Measurements from ENCODE around the gene ELAVL1. TPM values are rescaled to one million over a fixed set of nuclear protein-coding genes. Genes with fewer than 3 reads are reported as not detected.
"Not testable (repeated sequence)": the region's sequence is repeated elsewhere in the genome, so short reads cannot be mapped to it uniquely, and the experiment has no call there.

The ELAVL1 gene
- total RNA-seq, 4 donors from 2014 or later = 25.7 to 44.6 (median 34.5) TPM

DNA sequence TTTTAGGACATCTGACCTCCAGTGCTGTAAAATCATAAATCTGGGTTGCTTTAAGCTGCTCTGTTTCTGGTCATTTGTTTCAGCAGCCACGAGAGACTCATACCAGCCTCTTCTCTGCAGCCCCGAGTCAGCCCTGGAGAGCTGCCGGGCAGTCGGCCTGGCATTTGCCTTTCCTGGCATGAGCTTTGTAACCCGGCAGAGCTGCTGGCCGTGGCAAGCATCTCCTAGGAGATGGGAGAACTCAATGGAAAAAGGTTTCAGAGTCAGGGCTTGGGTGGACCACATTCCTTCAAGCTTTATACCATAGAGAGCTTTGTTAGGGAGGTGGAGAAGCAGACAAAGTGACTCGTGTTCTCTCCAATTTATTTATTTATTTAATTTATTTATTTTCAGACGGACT, 25.5 kb upstream of the ELAVL1 start:
- no peak overlapping the region for H3K27ac ChIP-seq
- no peak overlapping the region for H3K4me3 ChIP-seq
- WGBS, 2 donors = 76 to 78% methylated on average over 8 of the region's 8 CpGs
- no peaks in the 10 kb centered on the region for H3K36me3 ChIP-seq
- DNase-seq = no peak
- intact Hi-C loops (cut with DNase I) = no loop called here
- no peaks in the 10 kb centered on the region for H3K27me3 ChIP-seq
- TF ChIP-seq, protein P1, sequence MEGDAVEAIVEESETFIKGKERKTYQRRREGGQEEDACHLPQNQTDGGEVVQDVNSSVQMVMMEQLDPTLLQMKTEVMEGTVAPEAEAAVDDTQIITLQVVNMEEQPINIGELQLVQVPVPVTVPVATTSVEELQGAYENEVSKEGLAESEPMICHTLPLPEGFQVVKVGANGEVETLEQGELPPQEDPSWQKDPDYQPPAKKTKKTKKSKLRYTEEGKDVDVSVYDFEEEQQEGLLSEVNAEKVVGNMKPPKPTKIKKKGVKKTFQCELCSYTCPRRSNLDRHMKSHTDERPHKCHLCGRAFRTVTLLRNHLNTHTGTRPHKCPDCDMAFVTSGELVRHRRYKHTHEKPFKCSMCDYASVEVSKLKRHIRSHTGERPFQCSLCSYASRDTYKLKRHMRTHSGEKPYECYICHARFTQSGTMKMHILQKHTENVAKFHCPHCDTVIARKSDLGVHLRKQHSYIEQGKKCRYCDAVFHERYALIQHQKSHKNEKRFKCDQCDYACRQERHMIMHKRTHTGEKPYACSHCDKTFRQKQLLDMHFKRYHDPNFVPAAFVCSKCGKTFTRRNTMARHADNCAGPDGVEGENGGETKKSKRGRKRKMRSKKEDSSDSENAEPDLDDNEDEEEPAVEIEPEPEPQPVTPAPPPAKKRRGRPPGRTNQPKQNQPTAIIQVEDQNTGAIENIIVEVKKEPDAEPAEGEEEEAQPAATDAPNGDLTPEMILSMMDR (IDR thresholded peaks at IDR 0.05) = no peak
- no peak for TF ChIP-seq POLR2A (IDR thresholded peaks at IDR 0.05)
- no peaks in the 10 kb centered on the region for H3K4me1 ChIP-seq
- H3K9me3 ChIP-seq = no peaks in the 10 kb centered on the region

DNA sequence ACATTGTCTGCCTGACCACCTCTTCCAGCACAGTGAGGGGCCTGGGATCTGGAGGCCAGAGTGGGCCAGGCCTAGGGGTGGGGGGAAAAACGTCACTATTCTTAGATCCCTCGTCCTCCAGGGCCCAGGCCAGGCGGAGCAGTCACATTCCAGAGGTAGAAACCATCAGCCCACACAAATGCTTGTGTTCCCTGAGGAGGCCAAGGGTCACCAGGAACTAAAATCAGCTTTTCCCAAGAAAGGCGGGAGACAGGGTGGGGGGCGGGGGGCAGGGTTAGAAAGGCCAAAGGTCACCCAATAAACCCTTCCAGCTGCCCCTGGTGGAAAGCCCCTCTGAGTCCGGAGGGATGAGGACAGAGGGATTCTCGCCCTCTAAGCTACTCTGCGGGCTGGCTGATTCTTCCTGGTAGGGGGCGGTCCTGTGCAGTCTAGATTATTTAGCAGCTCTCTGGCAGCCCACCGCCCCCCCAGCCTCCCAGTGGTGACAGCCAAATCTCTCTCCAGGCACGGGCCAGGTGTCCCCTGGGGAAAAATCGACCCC, 23.6 kb upstream of the ELAVL1 start:
- Histone ChIP-seq H3K36me3 (no peaks in the 10 kb centered on the region), H3K27ac (no peak overlapping the region), H3K9me3 (no peaks in the 10 kb centered on the region), H3K4me1 (no peaks in the 10 kb centered on the region), H3K4me3 (no peak overlapping the region), H3K27me3 (no peaks in the 10 kb centered on the region)
- intact Hi-C loops (cut with DNase I) = no loop called here
- WGBS, 2 donors = 42 to 53% methylated on average over 7 to 10 of the region's 12 CpGs
- no peak for DNase-seq
- TF ChIP-seq POLR2A (IDR thresholded peaks at IDR 0.05) = no peak
- TF ChIP-seq, protein P1 (IDR thresholded peaks at IDR 0.05) = no peak

DNA sequence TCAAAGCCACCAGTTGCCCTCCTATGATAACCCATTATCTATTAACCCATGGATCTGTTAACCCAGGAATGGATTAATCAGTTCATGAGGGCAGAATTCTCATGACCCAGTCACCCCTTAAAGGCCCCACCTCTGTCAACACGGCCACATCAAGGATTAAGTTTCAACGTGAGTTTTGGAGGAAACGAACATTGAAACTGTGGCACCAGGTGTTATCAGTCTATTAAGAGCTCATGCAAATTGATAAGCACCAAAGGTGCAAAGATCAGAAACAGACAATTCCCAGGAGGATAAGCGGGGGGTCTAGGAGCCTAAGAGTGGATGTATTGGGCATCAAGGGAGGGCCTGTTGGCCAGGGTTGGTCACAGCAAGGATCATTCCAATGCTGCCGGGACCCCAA, 19.9 kb upstream of the ELAVL1 start:
- WGBS, 2 donors = 78 to 83% methylated on average over 4 to 5 of the region's 5 CpGs
- no peak for DNase-seq
- TF ChIP-seq, protein P1 (IDR thresholded peaks at IDR 0.05) = no peak
- TF ChIP-seq POLR2A (IDR thresholded peaks at IDR 0.05) = no peak
- H3K4me1 ChIP-seq = no peaks in the 10 kb centered on the region
- H3K36me3 ChIP-seq = no peaks in the 10 kb centered on the region
- no peaks in the 10 kb centered on the region for H3K9me3 ChIP-seq
- intact Hi-C loops (cut with DNase I) = no loop called here
- H3K27me3 ChIP-seq = no peaks in the 10 kb centered on the region
- H3K27ac ChIP-seq = no peak overlapping the region
- no peak overlapping the region for H3K4me3 ChIP-seq

DNA sequence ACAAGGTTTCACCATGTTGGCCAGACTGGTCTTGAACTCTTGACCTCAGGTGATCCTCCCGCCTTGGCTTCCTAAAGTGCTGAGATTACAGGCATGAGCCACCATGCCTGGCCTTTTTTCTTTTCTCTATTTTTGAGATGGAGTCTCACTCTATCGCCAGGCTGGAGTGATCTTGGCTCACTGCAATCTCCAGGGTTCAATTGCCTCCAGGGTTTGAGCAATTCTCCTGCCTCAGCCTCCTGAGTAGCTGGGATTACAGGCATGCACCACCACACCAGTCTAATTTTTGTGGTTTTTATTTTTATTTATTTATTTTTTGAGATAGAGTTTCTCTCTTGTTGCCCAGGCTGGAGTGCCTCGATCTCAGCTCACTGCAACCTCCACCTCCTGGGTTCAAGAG, 18.8 kb upstream of the ELAVL1 start:
- 94 to 95% methylated on average over 3 of the region's 3 CpGs for WGBS, 2 donors
- H3K27ac ChIP-seq; H3K4me3 ChIP-seq; H3K36me3 ChIP-seq; H3K9me3 ChIP-seq; H3K27me3 ChIP-seq; H3K4me1 ChIP-seq; DNase-seq; intact Hi-C loops (cut with DNase I): not testable (repeated sequence)

DNA sequence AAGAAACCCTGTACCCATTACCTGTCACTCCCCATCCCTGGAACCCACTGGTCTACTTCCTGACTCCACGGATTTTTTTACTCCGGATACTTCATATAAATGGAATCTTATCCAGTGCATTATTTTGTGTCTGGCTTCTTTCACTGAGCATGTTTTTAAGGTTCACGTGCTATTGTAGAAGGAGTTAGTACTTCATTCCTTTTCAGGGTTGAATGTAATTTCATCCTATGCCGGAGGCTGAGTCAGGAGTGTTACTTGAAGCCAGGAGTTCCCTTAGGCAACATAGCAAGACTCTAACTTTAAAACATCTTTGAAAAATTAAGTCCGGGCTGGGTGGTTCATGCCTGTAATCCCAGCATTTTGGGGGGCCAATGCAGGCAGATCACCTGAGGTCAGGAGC, 17.9 kb upstream of the ELAVL1 start:
- intact Hi-C loops (cut with DNase I) = no loop called here
- no peak for DNase-seq
- no peak overlapping the region for H3K27ac ChIP-seq
- no peaks in the 10 kb centered on the region for H3K9me3 ChIP-seq
- H3K4me3 ChIP-seq = no peak overlapping the region
- no peaks in the 10 kb centered on the region for H3K27me3 ChIP-seq
- no peaks in the 10 kb centered on the region for H3K36me3 ChIP-seq
- WGBS, 2 donors = 83 to 90% methylated on average over 5 of the region's 5 CpGs
- no peak for TF ChIP-seq POLR2A (IDR thresholded peaks at IDR 0.05)
- TF ChIP-seq, protein P1 (IDR thresholded peaks at IDR 0.05) = no peak
- H3K4me1 ChIP-seq = no peaks in the 10 kb centered on the region

DNA sequence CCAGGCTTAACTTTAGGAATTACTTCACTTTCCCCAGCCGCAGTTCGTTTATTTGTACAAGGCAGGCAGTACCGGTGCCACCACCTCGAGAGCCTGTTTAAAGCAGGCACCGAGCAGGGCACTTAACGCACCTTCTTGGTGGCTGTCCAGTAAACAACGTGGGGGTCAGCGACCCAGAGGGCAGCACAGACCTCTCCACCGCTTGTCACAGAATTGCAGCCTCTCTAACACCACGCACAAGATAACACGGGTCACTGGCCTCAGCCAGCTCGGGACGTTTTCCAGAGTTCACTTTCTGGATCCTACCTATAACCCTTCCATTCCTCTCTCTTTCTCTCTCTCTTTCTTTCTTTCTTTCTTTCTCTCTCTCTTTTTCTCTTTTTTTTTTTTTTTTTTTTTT, 16.8 kb upstream of the ELAVL1 start:
- Histone ChIP-seq H3K9me3 (no peaks in the 10 kb centered on the region), H3K4me1 (no peaks in the 10 kb centered on the region), H3K27me3 (no peaks in the 10 kb centered on the region), H3K36me3 (no peaks in the 10 kb centered on the region), H3K27ac (no peak overlapping the region), H3K4me3 (no peak overlapping the region)
- no peak for TF ChIP-seq POLR2A (IDR thresholded peaks at IDR 0.05)
- TF ChIP-seq, protein P1 (IDR thresholded peaks at IDR 0.05) = no peak
- intact Hi-C loops (cut with DNase I) = no loop called here
- 80 to 82% methylated on average over 11 to 13 of the region's 13 CpGs for WGBS, 2 donors
- DNase-seq = no peak
